ENCODE results near the gene GLIS1.

GLIS1 gene

GRCh38 chr1:53735681-53736080 is 3.3 kb downstream of the GLIS1 start:
- no peak for ATAC-seq

- ATAC-seq = no peak
These were observed 3.7 kb downstream of the GLIS1 start for GRCh38 chr1:53735261-53735660.

- no peak for ATAC-seq
These were observed 4.2 kb downstream of the GLIS1 start for GRCh38 chr1:53734650-53735211.

GRCh38 chr1:53733975-53734649 is 4.9 kb downstream of the GLIS1 start:
- no peak for ATAC-seq

- ATAC-seq = no peak
These were observed 5.5 kb downstream of the GLIS1 start for GRCh38 chr1:53733447-53733931.

- no peak for ATAC-seq
These were observed 6.0 kb downstream of the GLIS1 start for GRCh38 chr1:53732912-53733317.

- no peak for ATAC-seq
These were observed 6.6 kb downstream of the GLIS1 start for GRCh38 chr1:53732409-53732808.

- no peak for ATAC-seq
These were observed 7.1 kb downstream of the GLIS1 start for GRCh38 chr1:53731779-53732305.

- ATAC-seq = no peak
These were observed 7.8 kb downstream of the GLIS1 start for GRCh38 chr1:53731043-53731600.

- no peak for ATAC-seq
These were observed 8.6 kb downstream of the GLIS1 start for GRCh38 chr1:53730224-53730865.

- no peak for ATAC-seq
These were observed 9.3 kb downstream of the GLIS1 start for GRCh38 chr1:53729456-53730223.

- ATAC-seq = no peak
These were observed 10.1 kb downstream of the GLIS1 start for GRCh38 chr1:53728702-53729455.

GRCh38 chr1:53728196-53728595 is 10.8 kb downstream of the GLIS1 start:
- no peak for ATAC-seq

GRCh38 chr1:53727461-53728092 is 11.4 kb downstream of the GLIS1 start:
- no peak for ATAC-seq

- ATAC-seq = no peak
These were observed 12.9 kb downstream of the GLIS1 start for GRCh38 chr1:53726009-53726600.

GRCh38 chr1:53725238-53725689 is 13.7 kb downstream of the GLIS1 start:
- ATAC-seq = no peak

- no peak for ATAC-seq
These were observed 16.9 kb downstream of the GLIS1 start for GRCh38 chr1:53722025-53722424.

- no peak for ATAC-seq
These were observed 17.9 kb downstream of the GLIS1 start for GRCh38 chr1:53721088-53721487.

- ATAC-seq = no peak
These were observed 19.5 kb downstream of the GLIS1 start for GRCh38 chr1:53719469-53719868.

GRCh38 chr1:53718443-53718842 is 20.5 kb downstream of the GLIS1 start:
- ATAC-seq = no peak
